HepG2 (cell line): ENCODE measurements around the gene EBF4. TPM values are rescaled to one million over a fixed set of nuclear protein-coding genes. Genes with fewer than 3 reads are reported as not detected.

Source experiments
- MAFK ChIP-seq, 2 experiments: IDR thresholded peaks in 1 of 2; conservative IDR thresholded peaks in 1 of 2; 2 replicates each; pipeline ENCODE4 v1.6.1; 2011; ENCODE audit warnings: improper control_type of control experiment in 2 of 2, low read length in 2 of 2
- POLR2G ChIP-seq: fragments of 200-400 bp; formaldehyde crosslinking; IDR thresholded peaks from 2 replicates; pipeline ENCODE4 v1.6.1; 2018; ENCODE audit warnings: mild to moderate bottlenecking, low read depth, low read length, moderate library complexity
- SRSF1 ChIP-seq: fragments of 200-400 bp; formaldehyde crosslinking; optimal IDR thresholded peaks from 2 replicates; pipeline ENCODE3; 2017; ENCODE audit warnings: mild to moderate bottlenecking, low read depth, low read length, moderate library complexity
- THRA ChIP-seq: sonication (generic); formaldehyde crosslinking; IDR thresholded peaks from 2 replicates; pipeline ENCODE4 v1.4.0; 2020; ENCODE audit warnings: missing genetic modification reagents, borderline replicate concordance
- ZBTB39 ChIP-seq: sonication (generic); formaldehyde crosslinking; IDR thresholded peaks from 2 replicates; pipeline ENCODE4 v1.5.0; 2020; ENCODE audit warnings: missing genetic modification reagents
- ZNF335 ChIP-seq: sonication (generic); formaldehyde crosslinking; IDR thresholded peaks from 2 replicates; pipeline ENCODE4 v1.4.0; 2020; ENCODE audit warnings: missing genetic modification reagents
- ZNF547 ChIP-seq: sonication (generic); formaldehyde crosslinking; IDR thresholded peaks from 2 replicates; pipeline ENCODE4 v1.5.1; 2020; ENCODE audit warnings: mild to moderate bottlenecking, missing genetic modification reagents
- ZNF557 ChIP-seq: sonication (generic); formaldehyde crosslinking; IDR thresholded peaks from 2 replicates; pipeline ENCODE4 v1.4.0; 2020; ENCODE audit warnings: missing genetic modification reagents
- polyA plus RNA-seq, 8 experiments: library from polyadenylated mRNA; depleted of rRNA in 3 of 8; stranded (reverse) in 7 of 8; unstranded in 1 of 8; fragments of >200 nt; fragmentation: Illumina TruSeq in 4 of 8; extraction: Trizol in 4 of 8; gene quantifications; 2 replicates each; pipeline versions ENCODE4 v1.2.1 to v1.2.3, GENCODE V29; 2011 to 2016; ENCODE audit warnings: low read depth in 4 of 8, missing spikeins in 1 of 8, mixed read lengths in 1 of 8; ENCODE audit not compliant: insufficient read depth in 1 of 8
- total RNA-seq, 5 experiments: library from RNA; depleted of rRNA; stranded (reverse); fragments of >200 nt; fragmentation: Illumina TruSeq; extraction: Trizol; gene quantifications; 2 replicates each; pipeline ENCODE4 v1.2.3, GENCODE V29; 2016; ENCODE audit warnings: low read depth in 1 of 5
- TF ChIP-seq, protein P1 (sequence below): sonication (generic); formaldehyde crosslinking; IDR thresholded peaks from 2 replicates; pipeline ENCODE4 v1.5.1; 2020; ENCODE audit warnings: mild to moderate bottlenecking, missing genetic modification reagents, borderline replicate concordance
- TF ChIP-seq, protein P2 (sequence below): sonication (generic); formaldehyde crosslinking; IDR thresholded peaks from 2 replicates; pipeline ENCODE4 v1.5.0; 2020; ENCODE audit warnings: mild to moderate bottlenecking, missing genetic modification reagents
- TF ChIP-seq, protein P3 (sequence below): sonication (generic); formaldehyde crosslinking; IDR thresholded peaks from 2 replicates; pipeline ENCODE4 v1.8.0; 2022; ENCODE audit warnings: mild to moderate bottlenecking, missing genetic modification reagents
- TF ChIP-seq, protein P4 (sequence below): fragments of 450-650 bp; IDR thresholded peaks from 2 replicates; pipeline ENCODE4 v1.6.1; 2017

EBF4 gene
- total and polyA plus RNA-seq, 2 of the 13 experiments (the other 11 are each of a cell fraction or from before 2014, with no cell fraction given), result 0.84 to 2.2 TPM

- TF ChIP-seq, protein P1, sequence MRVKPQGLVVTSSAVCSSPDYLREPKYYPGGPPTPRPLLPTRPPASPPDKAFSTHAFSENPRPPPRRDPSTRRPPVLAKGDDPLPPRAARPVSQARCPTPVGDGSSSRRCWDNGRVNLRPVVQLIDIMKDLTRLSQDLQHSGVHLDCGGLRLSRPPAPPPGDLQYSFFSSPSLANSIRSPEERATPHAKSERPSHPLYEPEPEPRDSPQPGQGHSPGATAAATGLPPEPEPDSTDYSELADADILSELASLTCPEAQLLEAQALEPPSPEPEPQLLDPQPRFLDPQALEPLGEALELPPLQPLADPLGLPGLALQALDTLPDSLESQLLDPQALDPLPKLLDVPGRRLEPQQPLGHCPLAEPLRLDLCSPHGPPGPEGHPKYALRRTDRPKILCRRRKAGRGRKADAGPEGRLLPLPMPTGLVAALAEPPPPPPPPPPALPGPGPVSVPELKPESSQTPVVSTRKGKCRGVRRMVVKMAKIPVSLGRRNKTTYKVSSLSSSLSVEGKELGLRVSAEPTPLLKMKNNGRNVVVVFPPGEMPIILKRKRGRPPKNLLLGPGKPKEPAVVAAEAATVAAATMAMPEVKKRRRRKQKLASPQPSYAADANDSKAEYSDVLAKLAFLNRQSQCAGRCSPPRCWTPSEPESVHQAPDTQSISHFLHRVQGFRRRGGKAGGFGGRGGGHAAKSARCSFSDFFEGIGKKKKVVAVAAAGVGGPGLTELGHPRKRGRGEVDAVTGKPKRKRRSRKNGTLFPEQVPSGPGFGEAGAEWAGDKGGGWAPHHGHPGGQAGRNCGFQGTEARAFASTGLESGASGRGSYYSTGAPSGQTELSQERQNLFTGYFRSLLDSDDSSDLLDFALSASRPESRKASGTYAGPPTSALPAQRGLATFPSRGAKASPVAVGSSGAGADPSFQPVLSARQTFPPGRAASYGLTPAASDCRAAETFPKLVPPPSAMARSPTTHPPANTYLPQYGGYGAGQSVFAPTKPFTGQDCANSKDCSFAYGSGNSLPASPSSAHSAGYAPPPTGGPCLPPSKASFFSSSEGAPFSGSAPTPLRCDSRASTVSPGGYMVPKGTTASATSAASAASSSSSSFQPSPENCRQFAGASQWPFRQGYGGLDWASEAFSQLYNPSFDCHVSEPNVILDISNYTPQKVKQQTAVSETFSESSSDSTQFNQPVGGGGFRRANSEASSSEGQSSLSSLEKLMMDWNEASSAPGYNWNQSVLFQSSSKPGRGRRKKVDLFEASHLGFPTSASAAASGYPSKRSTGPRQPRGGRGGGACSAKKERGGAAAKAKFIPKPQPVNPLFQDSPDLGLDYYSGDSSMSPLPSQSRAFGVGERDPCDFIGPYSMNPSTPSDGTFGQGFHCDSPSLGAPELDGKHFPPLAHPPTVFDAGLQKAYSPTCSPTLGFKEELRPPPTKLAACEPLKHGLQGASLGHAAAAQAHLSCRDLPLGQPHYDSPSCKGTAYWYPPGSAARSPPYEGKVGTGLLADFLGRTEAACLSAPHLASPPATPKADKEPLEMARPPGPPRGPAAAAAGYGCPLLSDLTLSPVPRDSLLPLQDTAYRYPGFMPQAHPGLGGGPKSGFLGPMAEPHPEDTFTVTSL, result no peak
- TF ChIP-seq ZNF557 (CRISPR knock-in tag), result no peak
- no peak for TF ChIP-seq MAFK (conservative IDR thresholded peaks at IDR 0.05 in 1 of 2, IDR thresholded peaks at IDR 0.05 in 1 of 2; ENCODE audit: low read length in 2 of 2)
- peak; percentile 68 for TF ChIP-seq POLR2G
- TF ChIP-seq, protein P2, sequence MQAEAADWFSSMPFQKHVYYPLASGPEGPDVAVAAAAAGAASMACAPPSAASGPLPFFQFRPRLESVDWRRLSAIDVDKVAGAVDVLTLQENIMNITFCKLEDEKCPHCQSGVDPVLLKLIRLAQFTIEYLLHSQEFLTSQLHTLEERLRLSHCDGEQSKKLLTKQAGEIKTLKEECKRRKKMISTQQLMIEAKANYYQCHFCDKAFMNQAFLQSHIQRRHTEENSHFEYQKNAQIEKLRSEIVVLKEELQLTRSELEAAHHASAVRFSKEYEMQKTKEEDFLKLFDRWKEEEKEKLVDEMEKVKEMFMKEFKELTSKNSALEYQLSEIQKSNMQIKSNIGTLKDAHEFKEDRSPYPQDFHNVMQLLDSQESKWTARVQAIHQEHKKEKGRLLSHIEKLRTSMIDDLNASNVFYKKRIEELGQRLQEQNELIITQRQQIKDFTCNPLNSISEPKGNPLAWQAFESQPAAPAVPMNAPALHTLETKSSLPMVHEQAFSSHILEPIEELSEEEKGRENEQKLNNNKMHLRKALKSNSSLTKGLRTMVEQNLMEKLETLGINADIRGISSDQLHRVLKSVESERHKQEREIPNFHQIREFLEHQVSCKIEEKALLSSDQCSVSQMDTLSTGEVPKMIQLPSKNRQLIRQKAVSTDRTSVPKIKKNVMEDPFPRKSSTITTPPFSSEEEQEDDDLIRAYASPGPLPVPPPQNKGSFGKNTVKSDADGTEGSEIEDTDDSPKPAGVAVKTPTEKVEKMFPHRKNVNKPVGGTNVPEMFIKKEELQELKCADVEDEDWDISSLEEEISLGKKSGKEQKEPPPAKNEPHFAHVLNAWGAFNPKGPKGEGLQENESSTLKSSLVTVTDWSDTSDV (CRISPR knock-in tag), result peak; percentile 95; the same call in 1 of the 2 replicates
- TF ChIP-seq, protein P3, sequence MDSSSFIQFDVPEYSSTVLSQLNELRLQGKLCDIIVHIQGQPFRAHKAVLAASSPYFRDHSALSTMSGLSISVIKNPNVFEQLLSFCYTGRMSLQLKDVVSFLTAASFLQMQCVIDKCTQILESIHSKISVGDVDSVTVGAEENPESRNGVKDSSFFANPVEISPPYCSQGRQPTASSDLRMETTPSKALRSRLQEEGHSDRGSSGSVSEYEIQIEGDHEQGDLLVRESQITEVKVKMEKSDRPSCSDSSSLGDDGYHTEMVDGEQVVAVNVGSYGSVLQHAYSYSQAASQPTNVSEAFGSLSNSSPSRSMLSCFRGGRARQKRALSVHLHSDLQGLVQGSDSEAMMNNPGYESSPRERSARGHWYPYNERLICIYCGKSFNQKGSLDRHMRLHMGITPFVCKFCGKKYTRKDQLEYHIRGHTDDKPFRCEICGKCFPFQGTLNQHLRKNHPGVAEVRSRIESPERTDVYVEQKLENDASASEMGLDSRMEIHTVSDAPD (CRISPR knock-in tag), result no peak; the same call in 1 of the 2 replicates
- peak; percentile 62 for TF ChIP-seq SRSF1
- no peak; the same call in none of the 2 replicates for TF ChIP-seq ZNF547 (CRISPR knock-in tag)
- TF ChIP-seq ZNF335, result no peak
- peak; percentile 10; the same call in 1 of the 2 replicates for TF ChIP-seq THRA
- TF ChIP-seq, protein P4, sequence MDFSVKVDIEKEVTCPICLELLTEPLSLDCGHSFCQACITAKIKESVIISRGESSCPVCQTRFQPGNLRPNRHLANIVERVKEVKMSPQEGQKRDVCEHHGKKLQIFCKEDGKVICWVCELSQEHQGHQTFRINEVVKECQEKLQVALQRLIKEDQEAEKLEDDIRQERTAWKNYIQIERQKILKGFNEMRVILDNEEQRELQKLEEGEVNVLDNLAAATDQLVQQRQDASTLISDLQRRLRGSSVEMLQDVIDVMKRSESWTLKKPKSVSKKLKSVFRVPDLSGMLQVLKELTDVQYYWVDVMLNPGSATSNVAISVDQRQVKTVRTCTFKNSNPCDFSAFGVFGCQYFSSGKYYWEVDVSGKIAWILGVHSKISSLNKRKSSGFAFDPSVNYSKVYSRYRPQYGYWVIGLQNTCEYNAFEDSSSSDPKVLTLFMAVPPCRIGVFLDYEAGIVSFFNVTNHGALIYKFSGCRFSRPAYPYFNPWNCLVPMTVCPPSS, result no peak
- TF ChIP-seq ZBTB39, result 0 out of 2 replicates have a peak, but pooled peaks have one; percentile 15
Measured at GRCh38 chr20:2652724-2653555, 39.6 kb upstream of the EBF4 start (continued).
